Tibial nerve (tissue), 4 donors: ENCODE results near the gene RALY. TPM values are rescaled to one million over a fixed set of nuclear protein-coding genes. Genes with fewer than 3 reads are reported as not detected.

Experiments used
- DNase-seq, 2 donors: peaks; one replicate each; pipeline ENCODE4 v3.0.0-alpha.2; 2019; ENCODE audit warnings: low spot score in 2 of 2
- H3K27ac ChIP-seq, 4 donors: fragments of 200-600 bp; sonication (generic) in 3 of 4; one replicate each; pipeline ENCODE4 v1.5.1; 2017 to 2019; ENCODE audit warnings: mild to moderate bottlenecking in 1 of 4
- H3K27me3 ChIP-seq, 2 donors: fragments of 200-600 bp; sonication (generic) in 1 of 2; one replicate each; pipeline versions ENCODE4 v1.5.1 to v1.6.0; 2017 to 2019
- H3K36me3 ChIP-seq, 3 donors: fragments of 200-600 bp; sonication (generic); one replicate each; pipeline ENCODE4 v1.5.1; 2018 to 2019
- H3K4me1 ChIP-seq, 4 donors: fragments of 200-600 bp; sonication (generic) in 3 of 4; one replicate each; pipeline ENCODE4 v1.5.1; 2017 to 2019
- H3K4me3 ChIP-seq, 4 donors: fragments of 200-600 bp; sonication (generic) in 3 of 4; one replicate each; pipeline ENCODE4 v1.5.1; 2017 to 2019; ENCODE audit warnings: mild to moderate bottlenecking in 1 of 4, moderate library complexity in 1 of 4
- H3K9me3 ChIP-seq, 4 donors: fragments of 200-600 bp; sonication (generic) in 3 of 4; one replicate each; pipeline ENCODE4 v1.5.1; 2017 to 2019
- EP300 ChIP-seq, 2 donors: sonication (generic); formaldehyde crosslinking; IDR thresholded peaks; one replicate each; pipeline ENCODE4 v1.6.1; 2017; ENCODE audit warnings: antibody characterized with exemption in 2 of 2, mild to moderate bottlenecking in 1 of 2
- POLR2A ChIP-seq, 2 donors: fragments of 450-650 bp; IDR thresholded peaks; one replicate each; pipeline ENCODE4 v1.6.1; 2017; ENCODE audit warnings: antibody characterized with exemption in 2 of 2, mild to moderate bottlenecking in 2 of 2, moderate library complexity in 2 of 2
- WGBS, 2 donors: methylation state at CpG; one replicate each; pipeline ENCODE4 v1.1.5; 2018; 5-methylcytosine and 5-hydroxymethylcytosine counted together
- total RNA-seq, 4 donors: library from RNA; depleted of rRNA; stranded (reverse); fragments of >200 nt; gene quantifications; one replicate each; pipeline ENCODE4 v1.1.0, GENCODE V29; 2016
- TF ChIP-seq, protein P1 (sequence below), 5 experiments: fragments of 200-600 bp in 3 of 5; fragments of 450-650 bp in 2 of 5; sonication (generic) in 3 of 5; IDR thresholded peaks; one replicate each; pipeline ENCODE4 v1.5.1; 2016 to 2019; ENCODE audit warnings: antibody characterized with exemption in 5 of 5, mild to moderate bottlenecking in 3 of 5, moderate library complexity in 2 of 5

RALY gene
- total RNA-seq, 4 donors from 2014 or later = 69.1 to 107 (median 96.4) TPM

DNA sequence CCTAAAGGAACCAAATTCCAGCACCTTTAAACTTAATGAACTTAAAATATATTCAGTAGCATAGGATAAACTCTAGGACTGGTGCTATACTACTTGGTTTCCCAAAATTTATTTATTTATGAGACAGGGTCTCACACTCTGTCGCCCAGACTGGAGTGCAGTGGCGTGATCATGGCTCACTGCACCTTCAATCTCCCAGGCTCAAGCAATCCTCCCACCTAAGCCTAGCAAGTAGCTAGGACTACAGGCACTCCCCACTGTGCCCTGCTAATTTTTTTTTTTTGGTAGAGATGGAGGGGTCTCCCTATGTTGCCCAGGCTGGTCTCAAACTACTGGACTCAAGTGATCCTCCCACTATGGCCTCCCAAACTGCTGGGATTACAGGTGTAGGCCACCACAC, 96.9 kb downstream of the RALY start:
- no peak for TF ChIP-seq EP300 (IDR thresholded peaks at IDR 0.05)
- TF ChIP-seq POLR2A (IDR thresholded peaks at IDR 0.05) = no peak
- TF ChIP-seq, protein P1, sequence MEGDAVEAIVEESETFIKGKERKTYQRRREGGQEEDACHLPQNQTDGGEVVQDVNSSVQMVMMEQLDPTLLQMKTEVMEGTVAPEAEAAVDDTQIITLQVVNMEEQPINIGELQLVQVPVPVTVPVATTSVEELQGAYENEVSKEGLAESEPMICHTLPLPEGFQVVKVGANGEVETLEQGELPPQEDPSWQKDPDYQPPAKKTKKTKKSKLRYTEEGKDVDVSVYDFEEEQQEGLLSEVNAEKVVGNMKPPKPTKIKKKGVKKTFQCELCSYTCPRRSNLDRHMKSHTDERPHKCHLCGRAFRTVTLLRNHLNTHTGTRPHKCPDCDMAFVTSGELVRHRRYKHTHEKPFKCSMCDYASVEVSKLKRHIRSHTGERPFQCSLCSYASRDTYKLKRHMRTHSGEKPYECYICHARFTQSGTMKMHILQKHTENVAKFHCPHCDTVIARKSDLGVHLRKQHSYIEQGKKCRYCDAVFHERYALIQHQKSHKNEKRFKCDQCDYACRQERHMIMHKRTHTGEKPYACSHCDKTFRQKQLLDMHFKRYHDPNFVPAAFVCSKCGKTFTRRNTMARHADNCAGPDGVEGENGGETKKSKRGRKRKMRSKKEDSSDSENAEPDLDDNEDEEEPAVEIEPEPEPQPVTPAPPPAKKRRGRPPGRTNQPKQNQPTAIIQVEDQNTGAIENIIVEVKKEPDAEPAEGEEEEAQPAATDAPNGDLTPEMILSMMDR (IDR thresholded peaks at IDR 0.05) = no peak
- H3K36me3 ChIP-seq = peaks cover 0 to 100% (median 15%) of the 10 kb centered on the region in 3 donors
- H3K4me3 ChIP-seq = no peak overlapping the region
- H3K4me1 ChIP-seq = no peaks in the 10 kb centered on the region
- H3K27ac ChIP-seq = no peak overlapping the region
- H3K27me3 ChIP-seq = no peaks in the 10 kb centered on the region
- 96 to 98% methylated on average over 2 of the region's 2 CpGs for WGBS, 2 donors
- DNase-seq = no peak
- H3K9me3 ChIP-seq = no peaks in the 10 kb centered on the region

DNA sequence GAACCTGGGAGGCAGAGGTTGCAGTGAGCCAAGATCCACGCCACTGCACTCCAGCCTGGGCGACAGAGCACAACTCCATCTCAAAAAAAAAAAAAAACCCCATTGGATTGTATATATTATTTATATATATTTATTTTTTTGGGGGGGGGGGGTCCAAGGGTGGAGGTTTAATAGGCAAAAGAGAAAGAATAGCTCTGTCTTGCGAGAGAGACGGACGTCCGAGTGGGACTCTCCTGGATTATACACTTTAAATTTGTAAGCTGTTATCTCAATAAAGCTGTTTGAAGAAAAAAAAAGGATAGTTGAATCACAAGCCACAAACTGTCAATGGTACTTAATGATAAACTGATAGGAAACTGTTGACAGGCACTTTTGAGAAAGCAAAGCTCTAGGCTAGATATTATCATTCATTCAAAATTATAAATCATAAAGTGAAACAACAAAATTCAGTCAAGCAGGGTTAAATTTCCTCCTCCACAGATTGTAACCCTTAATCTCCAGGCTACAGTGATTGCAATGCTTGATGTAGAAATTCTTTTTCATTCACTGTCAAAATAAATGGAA, 98.0 kb downstream of the RALY start:
- H3K9me3 ChIP-seq = no peaks in the 10 kb centered on the region
- H3K4me3 ChIP-seq = no peak overlapping the region
- TF ChIP-seq, protein P1 (IDR thresholded peaks at IDR 0.05) = no peak
- TF ChIP-seq POLR2A (IDR thresholded peaks at IDR 0.05) (no peak), EP300 (IDR thresholded peaks at IDR 0.05) (no peak)
- no peaks in the 10 kb centered on the region for H3K27me3 ChIP-seq
- no peaks in the 10 kb centered on the region for H3K4me1 ChIP-seq
- H3K27ac ChIP-seq = no peak overlapping the region
- peaks cover 0 to 100% (median 15%) of the 10 kb centered on the region in 3 donors for H3K36me3 ChIP-seq
- WGBS, 2 donors = 90 to 96% methylated on average over 6 of the region's 6 CpGs
- DNase-seq = no peak

DNA sequence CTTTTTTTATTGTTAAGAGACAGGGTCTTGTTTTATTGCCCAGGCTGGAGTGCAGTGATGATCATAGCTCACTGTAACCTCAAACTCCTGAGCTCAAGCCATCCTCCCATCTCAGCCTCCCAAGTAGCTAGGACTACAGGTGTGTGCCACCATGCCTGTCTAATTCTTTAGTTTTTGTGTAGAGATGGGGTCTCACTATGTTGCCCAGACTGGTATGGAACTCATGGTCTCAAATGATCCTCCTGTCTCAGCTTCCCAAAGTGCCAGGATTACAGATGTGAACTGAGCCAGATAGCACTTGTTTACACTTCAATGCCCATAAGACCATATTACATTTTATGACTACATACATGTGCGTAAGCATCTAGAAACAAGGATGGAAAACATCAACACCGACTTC, 100.2 kb downstream of the RALY start:
- Histone ChIP-seq H3K9me3 (no peaks in the 10 kb centered on the region), H3K36me3 (peaks cover 0 to 99% (median 13%) of the 10 kb centered on the region in 3 donors), H3K27me3 (no peaks in the 10 kb centered on the region), H3K4me1 (no peaks in the 10 kb centered on the region), H3K4me3 (no peak overlapping the region), H3K27ac (no peak overlapping the region)
- TF ChIP-seq, protein P1 (IDR thresholded peaks at IDR 0.05) = no peak
- TF ChIP-seq POLR2A (IDR thresholded peaks at IDR 0.05) (no peak), EP300 (IDR thresholded peaks at IDR 0.05) (no peak)
- DNase-seq = no peak
- WGBS, 2 donors = 82 to 96% methylated on average over 2 of the region's 2 CpGs

DNA sequence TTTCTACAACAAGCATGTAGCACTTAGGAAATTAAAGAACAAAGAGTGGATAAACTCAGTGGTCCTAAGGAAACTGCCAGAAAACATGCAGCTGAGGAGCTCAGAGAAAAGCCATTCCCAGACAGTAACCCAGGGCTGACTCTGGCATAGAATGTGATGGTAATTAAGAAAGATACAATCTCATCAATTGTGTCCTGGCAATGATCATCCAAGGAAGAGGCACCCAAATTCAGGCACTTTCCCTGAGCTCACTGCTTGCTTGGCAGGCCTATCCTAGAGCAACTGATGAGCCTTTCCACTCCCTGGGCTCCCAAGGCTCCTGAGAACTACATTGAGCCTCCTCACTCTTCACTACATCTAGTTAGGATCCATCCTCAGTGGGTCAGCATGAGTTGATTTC, 102.1 kb downstream of the RALY start:
- Histone ChIP-seq H3K27me3 (no peaks in the 10 kb centered on the region), H3K36me3 (peaks cover 0 to 99% (median 13%) of the 10 kb centered on the region in 3 donors)
- no peak for DNase-seq

DNA sequence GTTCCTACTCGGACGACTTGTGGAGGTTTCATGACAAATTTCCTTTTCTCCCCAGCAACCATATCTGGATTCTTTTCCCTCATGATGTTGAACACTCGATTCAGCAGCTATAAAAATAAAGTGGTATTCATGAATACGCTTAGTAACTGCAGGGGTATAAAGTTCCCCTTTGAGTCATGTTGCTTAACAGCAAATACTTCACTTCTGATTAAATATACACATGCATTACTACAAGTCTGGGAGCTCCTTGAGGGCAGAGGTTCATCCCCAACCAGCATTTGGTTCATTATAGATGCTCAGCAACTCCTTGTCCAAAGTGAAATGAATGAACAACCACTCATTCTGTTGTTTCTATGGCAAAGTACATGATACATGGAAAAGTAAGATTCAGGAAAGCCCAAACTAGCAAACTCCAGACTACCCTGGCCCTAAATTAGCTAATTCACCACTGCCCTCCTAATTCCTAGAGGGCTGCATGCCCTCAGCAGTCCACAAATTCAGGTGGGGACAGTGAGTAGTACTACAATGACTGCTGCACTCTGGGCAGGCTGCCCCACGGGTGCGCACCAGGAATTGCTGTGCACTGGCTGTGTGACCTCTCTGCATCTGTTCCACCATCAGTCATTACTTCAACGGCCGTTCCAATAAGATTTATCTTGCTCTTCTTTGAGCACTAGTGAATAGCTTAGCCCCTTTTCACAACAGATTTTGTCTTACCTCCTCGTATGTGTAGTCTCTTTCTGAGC, 103.2 kb downstream of the RALY start:
- no peak overlapping the region for H3K27ac ChIP-seq
- no peak overlapping the region for H3K4me3 ChIP-seq
- H3K4me1 ChIP-seq = no peaks in the 10 kb centered on the region
- peaks cover 0 to 99% (median 11%) of the 10 kb centered on the region in 3 donors for H3K36me3 ChIP-seq
- DNase-seq = no peak
- 80 to 81% methylated on average over 9 of the region's 9 CpGs for WGBS, 2 donors
- no peaks in the 10 kb centered on the region for H3K27me3 ChIP-seq
- TF ChIP-seq EP300 (IDR thresholded peaks at IDR 0.05) = no peak
- TF ChIP-seq, protein P1 (IDR thresholded peaks at IDR 0.05) = no peak
- no peak for TF ChIP-seq POLR2A (IDR thresholded peaks at IDR 0.05)
- no peaks in the 10 kb centered on the region for H3K9me3 ChIP-seq

More for the DNA sequence above, 102.1 kb downstream of the RALY start:
- no peaks in the 10 kb centered on the region for H3K4me1 ChIP-seq
- H3K27ac ChIP-seq = no peak overlapping the region
- H3K4me3 ChIP-seq = no peak overlapping the region
- no peaks in the 10 kb centered on the region for H3K9me3 ChIP-seq
- TF ChIP-seq EP300 (IDR thresholded peaks at IDR 0.05) (no peak), POLR2A (IDR thresholded peaks at IDR 0.05) (no peak)
- TF ChIP-seq, protein P1 (IDR thresholded peaks at IDR 0.05) = no peak
